Mesendoderm (in vitro differentiated cells): ENCODE results near the gene HORMAD2.

Experiments used
- DNase-seq: peaks from one replicate; pipeline ENCODE4 v3.0.0; 2013
- H2AK5ac ChIP-seq: 2 replicates; pipeline ENCODE4 v1.6.1; 2013; ENCODE audit warnings: low read length, inconsistent platforms
- H2BK120ac ChIP-seq: 2 replicates; pipeline ENCODE4 v1.6.1; 2013; ENCODE audit warnings: low read depth, mild to moderate bottlenecking, low read length, moderate library complexity, mixed read lengths
- H2BK15ac ChIP-seq: replicated peaks from 2 replicates; pipeline ENCODE4 v1.6.1; 2013; ENCODE audit warnings: low read depth, mild to moderate bottlenecking, moderate library complexity
- H2BK5ac ChIP-seq: 2 replicates; pipeline ENCODE4 v1.6.1; 2013; ENCODE audit warnings: low read length, inconsistent platforms
- H3K18ac ChIP-seq: 2 replicates; pipeline ENCODE4 v1.6.1; 2013; ENCODE audit warnings: mild to moderate bottlenecking, low read length, mixed read lengths
- H3K23ac ChIP-seq: one replicate; pipeline ENCODE4 v1.6.1; 2013; ENCODE audit warnings: low read length
- H3K27ac ChIP-seq: 2 replicates; pipeline ENCODE4 v1.5.1; 2013; ENCODE audit warnings: low read depth, mild to moderate bottlenecking, inconsistent platforms, low read length, moderate library complexity
- H3K27me3 ChIP-seq: 2 replicates; pipeline ENCODE4 v1.6.1; 2013; ENCODE audit warnings: low read length, control low read depth, mild to moderate bottlenecking, inconsistent platforms; ENCODE audit not compliant: insufficient read depth, poor library complexity
- H3K36me3 ChIP-seq: 2 replicates; pipeline ENCODE4 v1.6.1; 2013; ENCODE audit warnings: low read length, inconsistent platforms; ENCODE audit not compliant: control insufficient read depth, insufficient read depth
- H3K4ac ChIP-seq: one replicate; pipeline ENCODE4 v1.6.1; 2013; ENCODE audit warnings: low read depth, mild to moderate bottlenecking, low read length, moderate library complexity
- H3K4me1 ChIP-seq: 2 replicates; pipeline ENCODE4 v1.6.1; 2013; ENCODE audit warnings: low read depth, low read length, inconsistent platforms; ENCODE audit not compliant: control insufficient read depth
- H3K4me2 ChIP-seq: 2 replicates; pipeline ENCODE4 v1.6.1; 2013; ENCODE audit warnings: low read length
- H3K4me3 ChIP-seq: 2 replicates; pipeline ENCODE4 v1.5.1; 2013; ENCODE audit warnings: mild to moderate bottlenecking, low read length
- H3K56ac ChIP-seq: one replicate; pipeline ENCODE4 v1.6.1; 2013; ENCODE audit warnings: low read length
- H3K79me1 ChIP-seq: 2 replicates; pipeline ENCODE4 v1.6.1; 2013; ENCODE audit warnings: low read length, inconsistent platforms
- H3K79me2 ChIP-seq: 2 replicates; pipeline ENCODE4 v1.6.1; 2013; ENCODE audit warnings: mild to moderate bottlenecking, low read length; ENCODE audit not compliant: control insufficient read depth, insufficient read depth
- H3K9ac ChIP-seq: 2 replicates; pipeline ENCODE4 v1.6.1; 2013; ENCODE audit warnings: low read length, inconsistent platforms
- H4K5ac ChIP-seq: one replicate; pipeline ENCODE4 v1.6.1; 2013; ENCODE audit warnings: low read length
- H4K8ac ChIP-seq: one replicate; pipeline ENCODE4 v1.6.1; 2013; ENCODE audit warnings: low read depth, mild to moderate bottlenecking, control low read depth, low read length, moderate library complexity
- WGBS: extraction: QIAGEN DNeasy Blood & Tissue Kit; methylation state at CpG from one replicate; pipeline ENCODE4 v1.1.7; 2013; ENCODE audit warnings: low lambda C conversion rate, missing lambda C conversion rate; ENCODE audit not compliant: insufficient coverage; ENCODE audit errors: extremely low coverage; 5-methylcytosine and 5-hydroxymethylcytosine counted together

The HORMAD2 gene

GRCh38 chr22:30171008-30171407, 90.7 kb downstream of the HORMAD2 start:
- Histone ChIP-seq H3K4ac (no peak overlapping the region), H3K79me2 (no peaks in the 10 kb centered on the region), H3K27me3 (no peaks in the 10 kb centered on the region), H4K5ac (no peak overlapping the region), H3K4me1 (no peaks in the 10 kb centered on the region), H2BK120ac (no peak overlapping the region), H3K56ac (no peak overlapping the region), H3K18ac (no peak overlapping the region), H3K9ac (no peak overlapping the region), H3K36me3 (no peaks in the 10 kb centered on the region), H2AK5ac (no peak overlapping the region), H3K4me3 (no peak overlapping the region), H2BK15ac (no peak overlapping the region), H2BK5ac (no peak overlapping the region), H3K79me1 (no peaks in the 10 kb centered on the region), H4K8ac (no peak overlapping the region), H3K23ac (no peak overlapping the region), H3K4me2 (no peak overlapping the region), H3K27ac (no peak overlapping the region)
- DNase-seq, result no peak
- no CpG with 5 or more reads among the region's 3 CpGs for WGBS

- no peak overlapping the region for H3K9ac ChIP-seq
- no peak overlapping the region for H3K4me3 ChIP-seq
- H4K5ac ChIP-seq, result no peak overlapping the region
- no peak overlapping the region for H3K56ac ChIP-seq
- H3K27me3 ChIP-seq, result no peaks in the 10 kb centered on the region
- H4K8ac ChIP-seq, result no peak overlapping the region
- H3K23ac ChIP-seq, result no peak overlapping the region
- H2BK15ac ChIP-seq, result no peak overlapping the region
- no peak overlapping the region for H2BK5ac ChIP-seq
- no peak overlapping the region for H2BK120ac ChIP-seq
- H3K27ac ChIP-seq, result no peak overlapping the region
- no peaks in the 10 kb centered on the region for H3K4me1 ChIP-seq
- H3K79me2 ChIP-seq, result no peaks in the 10 kb centered on the region
- WGBS, result no CpG with 5 or more reads among the region's 1 CpG
- H3K79me1 ChIP-seq, result no peaks in the 10 kb centered on the region
- H3K18ac ChIP-seq, result no peak overlapping the region
- no peak overlapping the region for H3K4me2 ChIP-seq
- no peak overlapping the region for H2AK5ac ChIP-seq
- no peaks in the 10 kb centered on the region for H3K36me3 ChIP-seq
- H3K4ac ChIP-seq, result no peak overlapping the region
- DNase-seq, result no peak
Measured at GRCh38 chr22:30175690-30176288, 95.5 kb downstream of the HORMAD2 start.

GRCh38 chr22:30176431-30176830, 96.2 kb downstream of the HORMAD2 start:
- Histone ChIP-seq H3K79me2 (no peaks in the 10 kb centered on the region), H3K23ac (no peak overlapping the region), H3K4me2 (no peak overlapping the region), H3K27ac (no peak overlapping the region), H4K8ac (no peak overlapping the region), H3K36me3 (no peaks in the 10 kb centered on the region), H3K27me3 (no peaks in the 10 kb centered on the region), H3K56ac (no peak overlapping the region), H3K4ac (no peak overlapping the region), H2BK15ac (no peak overlapping the region), H3K9ac (no peak overlapping the region), H2AK5ac (no peak overlapping the region), H3K79me1 (no peaks in the 10 kb centered on the region), H3K4me1 (no peaks in the 10 kb centered on the region), H4K5ac (no peak overlapping the region), H2BK5ac (no peak overlapping the region), H2BK120ac (no peak overlapping the region), H3K4me3 (no peak overlapping the region), H3K18ac (no peak overlapping the region)
- no CpG with 5 or more reads among the region's 3 CpGs for WGBS
- DNase-seq, result no peak

GRCh38 chr22:30178181-30179126, 98.2 kb downstream of the HORMAD2 start:
- H2BK15ac ChIP-seq, result no peak overlapping the region
- no peaks in the 10 kb centered on the region for H3K79me1 ChIP-seq
- no peak overlapping the region for H3K27ac ChIP-seq
- no peaks in the 10 kb centered on the region for H3K4me1 ChIP-seq
- H3K36me3 ChIP-seq, result no peaks in the 10 kb centered on the region
- H3K4me2 ChIP-seq, result no peak overlapping the region
- no peak overlapping the region for H3K23ac ChIP-seq
- H2AK5ac ChIP-seq, result no peak overlapping the region
- no peak for DNase-seq
- H4K8ac ChIP-seq, result no peak overlapping the region
- no peaks in the 10 kb centered on the region for H3K79me2 ChIP-seq
- no peak overlapping the region for H3K4me3 ChIP-seq
- no peak overlapping the region for H2BK5ac ChIP-seq
- H2BK120ac ChIP-seq, result no peak overlapping the region
- H3K56ac ChIP-seq, result no peak overlapping the region
- no peak overlapping the region for H4K5ac ChIP-seq
- no peak overlapping the region for H3K9ac ChIP-seq
- no peaks in the 10 kb centered on the region for H3K27me3 ChIP-seq
- no peak overlapping the region for H3K18ac ChIP-seq
- no peak overlapping the region for H3K4ac ChIP-seq
- WGBS, result no CpG with 5 or more reads among the region's 3 CpGs

- Histone ChIP-seq H2BK5ac (no peak overlapping the region), H3K18ac (no peak overlapping the region), H3K56ac (no peak overlapping the region), H3K4me1 (no peaks in the 10 kb centered on the region), H2AK5ac (no peak overlapping the region), H3K23ac (no peak overlapping the region), H3K79me1 (no peaks in the 10 kb centered on the region), H3K27ac (no peak overlapping the region), H3K4ac (no peak overlapping the region), H3K79me2 (no peaks in the 10 kb centered on the region), H3K27me3 (no peaks in the 10 kb centered on the region), H2BK15ac (no peak overlapping the region), H3K4me2 (no peak overlapping the region), H2BK120ac (no peak overlapping the region), H3K4me3 (no peak overlapping the region), H3K9ac (no peak overlapping the region), H4K5ac (no peak overlapping the region), H4K8ac (no peak overlapping the region), H3K36me3 (no peaks in the 10 kb centered on the region)
- no peak for DNase-seq
- WGBS, result no CpG with 5 or more reads among the region's 3 CpGs
Measured at GRCh38 chr22:30180616-30181015, 100.4 kb downstream of the HORMAD2 start.
